ENCODE results near the gene CRIM1.

The CRIM1 gene

DNA sequence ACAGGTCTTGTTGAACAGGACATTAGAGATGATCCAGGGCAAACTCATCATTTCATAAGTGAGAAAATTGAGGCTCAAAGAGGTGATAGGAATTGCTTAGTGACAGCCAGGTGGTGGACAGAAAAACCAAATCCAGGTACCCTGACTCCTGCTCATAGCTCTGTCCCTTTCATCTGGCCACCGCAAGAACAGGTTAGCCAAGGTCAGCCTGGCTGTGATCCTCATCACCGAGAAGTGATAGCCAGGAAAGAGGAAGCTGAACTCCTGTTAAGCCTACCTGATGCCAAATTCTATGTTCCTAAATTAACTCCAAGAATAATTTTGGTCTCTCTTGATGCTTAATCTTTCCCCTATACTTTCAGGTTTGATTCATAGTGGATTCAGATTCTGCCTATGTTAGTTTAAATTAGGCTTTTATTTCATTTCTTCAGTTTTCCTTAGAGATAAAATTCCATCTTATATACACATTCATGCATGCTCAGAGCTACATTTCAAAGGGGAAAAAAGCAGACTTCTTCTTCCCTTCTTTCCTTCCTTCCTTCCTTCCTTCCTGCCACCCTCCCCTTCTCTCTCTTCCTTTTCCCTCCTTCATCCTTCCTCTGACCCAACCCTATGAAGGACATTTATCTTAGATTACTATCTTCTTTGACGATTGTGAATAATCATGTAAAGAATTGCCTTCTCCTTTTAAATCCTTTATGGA, 17.3 kb upstream of the CRIM1 start:
- H3K9ac ChIP-seq (ENCODE audit: low read length) = no peak overlapping the region
- no peak for DNase-seq
- H4K20me1 ChIP-seq (ENCODE audit: insufficient read depth, low read length) = no peaks in the 10 kb centered on the region
- no peaks in the 10 kb centered on the region for H3K4me1 ChIP-seq (ENCODE audit: low read length)
- H3K4me2 ChIP-seq (ENCODE audit: low read depth, low read length) = no peak overlapping the region
- no peaks in the 10 kb centered on the region for H3F3A ChIP-seq (ENCODE audit: insufficient read depth, low read length)
- H3K9me2 ChIP-seq (replicated peaks; ENCODE audit: insufficient read depth, low read length) = no peaks in the 10 kb centered on the region
- no peaks in the 10 kb centered on the region for H3K27me3 ChIP-seq (replicated peaks; ENCODE audit: insufficient read depth, low read length)
- H3K27ac ChIP-seq (ENCODE audit: low read length) = no peak overlapping the region
- H2AFZ ChIP-seq (ENCODE audit: low read length) = no peak overlapping the region
- H3K36me3 ChIP-seq (replicated peaks; ENCODE audit: insufficient read depth, low read length) = no peaks in the 10 kb centered on the region
- TF ChIP-seq, protein P1, sequence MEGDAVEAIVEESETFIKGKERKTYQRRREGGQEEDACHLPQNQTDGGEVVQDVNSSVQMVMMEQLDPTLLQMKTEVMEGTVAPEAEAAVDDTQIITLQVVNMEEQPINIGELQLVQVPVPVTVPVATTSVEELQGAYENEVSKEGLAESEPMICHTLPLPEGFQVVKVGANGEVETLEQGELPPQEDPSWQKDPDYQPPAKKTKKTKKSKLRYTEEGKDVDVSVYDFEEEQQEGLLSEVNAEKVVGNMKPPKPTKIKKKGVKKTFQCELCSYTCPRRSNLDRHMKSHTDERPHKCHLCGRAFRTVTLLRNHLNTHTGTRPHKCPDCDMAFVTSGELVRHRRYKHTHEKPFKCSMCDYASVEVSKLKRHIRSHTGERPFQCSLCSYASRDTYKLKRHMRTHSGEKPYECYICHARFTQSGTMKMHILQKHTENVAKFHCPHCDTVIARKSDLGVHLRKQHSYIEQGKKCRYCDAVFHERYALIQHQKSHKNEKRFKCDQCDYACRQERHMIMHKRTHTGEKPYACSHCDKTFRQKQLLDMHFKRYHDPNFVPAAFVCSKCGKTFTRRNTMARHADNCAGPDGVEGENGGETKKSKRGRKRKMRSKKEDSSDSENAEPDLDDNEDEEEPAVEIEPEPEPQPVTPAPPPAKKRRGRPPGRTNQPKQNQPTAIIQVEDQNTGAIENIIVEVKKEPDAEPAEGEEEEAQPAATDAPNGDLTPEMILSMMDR (IDR thresholded peaks at IDR 0.05; ENCODE audit: low read length) = no peak
- TF ChIP-seq EZH2 (optimal IDR thresholded peaks at IDR 0.05; ENCODE audit: low read depth, low read length) (no peak), EZH2phosphoT487 (IDR thresholded peaks at IDR 0.05; ENCODE audit: low read length) (no peak)
- no peak overlapping the region for H3K4me3 ChIP-seq (ENCODE audit: low read length)
- H3K9me3 ChIP-seq (replicated peaks; ENCODE audit: insufficient read depth, low read length) = no peaks in the 10 kb centered on the region
- H3K79me2 ChIP-seq (ENCODE audit: low read length) = no peaks in the 10 kb centered on the region

DNA sequence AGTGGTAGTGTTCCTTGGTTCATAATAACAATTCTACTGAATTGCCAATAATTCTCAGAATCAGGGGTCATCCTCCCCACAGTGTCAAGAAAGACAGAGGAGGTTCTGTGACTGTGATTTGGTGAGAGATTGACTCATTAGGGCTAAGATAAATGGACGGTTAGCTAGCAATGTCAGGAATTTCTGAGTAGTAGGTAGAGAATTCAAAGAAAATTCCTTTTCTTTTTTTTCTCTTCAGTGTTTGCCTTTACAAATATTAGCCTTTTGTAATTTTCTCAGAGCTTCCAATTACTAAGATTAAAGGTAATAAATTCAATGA, 16.8 kb upstream of the CRIM1 start:
- no peak for TF ChIP-seq EZH2 (optimal IDR thresholded peaks at IDR 0.05; ENCODE audit: low read depth, low read length)
- TF ChIP-seq, protein P1 (IDR thresholded peaks at IDR 0.05; ENCODE audit: low read length) = no peak
- TF ChIP-seq EZH2phosphoT487 (IDR thresholded peaks at IDR 0.05; ENCODE audit: low read length) = no peak
- Histone ChIP-seq H3K36me3 (replicated peaks; ENCODE audit: insufficient read depth, low read length) (no peaks in the 10 kb centered on the region), H4K20me1 (ENCODE audit: insufficient read depth, low read length) (no peaks in the 10 kb centered on the region), H3F3A (ENCODE audit: insufficient read depth, low read length) (no peaks in the 10 kb centered on the region), H3K4me1 (ENCODE audit: low read length) (no peaks in the 10 kb centered on the region), H3K4me2 (ENCODE audit: low read depth, low read length) (no peak overlapping the region), H3K9me3 (replicated peaks; ENCODE audit: insufficient read depth, low read length) (no peaks in the 10 kb centered on the region), H3K27me3 (replicated peaks; ENCODE audit: insufficient read depth, low read length) (no peaks in the 10 kb centered on the region), H3K4me3 (ENCODE audit: low read length) (no peak overlapping the region), H3K27ac (ENCODE audit: low read length) (no peak overlapping the region), H3K79me2 (ENCODE audit: low read length) (no peaks in the 10 kb centered on the region), H3K9me2 (replicated peaks; ENCODE audit: insufficient read depth, low read length) (no peaks in the 10 kb centered on the region), H3K9ac (ENCODE audit: low read length) (no peak overlapping the region), H2AFZ (ENCODE audit: low read length) (no peak overlapping the region)
- DNase-seq = no peak

DNA sequence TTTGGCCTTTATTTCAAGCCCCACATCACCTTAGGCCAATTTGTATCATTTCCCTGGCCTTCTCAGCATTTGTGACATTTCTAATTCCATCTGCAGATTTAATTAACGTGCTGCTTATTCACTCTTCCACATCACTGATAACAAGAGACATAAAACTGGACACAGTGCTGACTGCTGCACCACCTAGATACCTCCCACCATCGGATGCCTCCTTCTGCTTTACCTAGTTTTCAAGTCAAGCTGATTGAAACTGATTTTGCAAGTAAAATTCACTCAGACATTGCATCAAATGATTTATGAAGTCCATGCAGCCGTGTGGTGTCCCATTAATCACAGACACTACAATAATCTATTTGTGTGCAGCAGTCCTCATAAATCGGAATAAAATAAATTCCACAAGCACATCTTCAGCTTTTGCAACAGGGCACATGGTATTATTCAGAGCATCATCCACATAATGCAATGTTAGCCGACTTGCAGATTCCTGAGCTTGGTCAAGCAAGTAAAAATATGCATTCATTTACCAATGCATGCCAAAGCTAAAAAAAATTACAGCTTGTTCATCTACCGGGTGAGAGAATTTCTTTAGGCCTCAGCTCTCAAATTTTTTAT, 15.9 kb upstream of the CRIM1 start:
- H3K4me1 ChIP-seq (ENCODE audit: low read length) = no peaks in the 10 kb centered on the region
- H3K9me3 ChIP-seq (replicated peaks; ENCODE audit: insufficient read depth, low read length) = no peaks in the 10 kb centered on the region
- no peak overlapping the region for H3K9ac ChIP-seq (ENCODE audit: low read length)
- H3K36me3 ChIP-seq (replicated peaks; ENCODE audit: insufficient read depth, low read length) = no peaks in the 10 kb centered on the region
- H3F3A ChIP-seq (ENCODE audit: insufficient read depth, low read length) = no peaks in the 10 kb centered on the region
- H3K27ac ChIP-seq (ENCODE audit: low read length) = no peak overlapping the region
- H3K9me2 ChIP-seq (replicated peaks; ENCODE audit: insufficient read depth, low read length) = no peaks in the 10 kb centered on the region
- H4K20me1 ChIP-seq (ENCODE audit: insufficient read depth, low read length) = no peaks in the 10 kb centered on the region
- no peaks in the 10 kb centered on the region for H3K79me2 ChIP-seq (ENCODE audit: low read length)
- no peak for TF ChIP-seq EZH2 (optimal IDR thresholded peaks at IDR 0.05; ENCODE audit: low read depth, low read length)
- TF ChIP-seq, protein P1 (IDR thresholded peaks at IDR 0.05; ENCODE audit: low read length) = no peak
- no peak for TF ChIP-seq EZH2phosphoT487 (IDR thresholded peaks at IDR 0.05; ENCODE audit: low read length)
- H3K4me3 ChIP-seq (ENCODE audit: low read length) = no peak overlapping the region
- H3K27me3 ChIP-seq (replicated peaks; ENCODE audit: insufficient read depth, low read length) = no peaks in the 10 kb centered on the region
- no peak overlapping the region for H2AFZ ChIP-seq (ENCODE audit: low read length)
- H3K4me2 ChIP-seq (ENCODE audit: low read depth, low read length) = no peak overlapping the region
- no peak for DNase-seq
